ENCODE data around the gene NEU2. TPM values are rescaled to one million over a fixed set of nuclear protein-coding genes. Genes with fewer than 3 reads are reported as not detected.

The NEU2 gene
- total RNA-seq, 4 donors from 2014 or later, result not detected

DNA sequence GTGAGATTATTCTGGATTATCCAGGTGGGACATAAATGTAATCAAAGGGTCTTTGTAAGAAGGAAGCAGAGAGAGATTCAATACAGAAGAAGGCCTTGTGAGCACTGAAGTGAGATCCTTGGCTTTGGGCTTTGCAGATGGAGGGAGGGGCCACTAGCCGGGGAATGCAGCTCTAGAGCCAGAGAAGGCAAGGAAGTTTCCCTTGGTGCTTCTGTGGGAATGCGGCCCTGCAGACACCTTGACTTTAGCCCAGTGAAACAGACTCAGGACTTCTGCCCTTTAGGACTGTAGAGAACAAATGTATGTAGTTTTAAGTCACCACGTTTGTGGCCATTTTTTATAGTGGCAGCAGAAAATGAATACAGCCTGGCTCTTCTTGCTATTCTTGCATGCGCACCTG, 8.1 kb downstream of the NEU2 start:
- H3K4me1 ChIP-seq, result peaks cover 0 to 5% (median 0%) of the 10 kb centered on the region in 3 donors
- H3K27me3 ChIP-seq, result peaks cover 0 to 30% (median 0%) of the 10 kb centered on the region in 4 donors
- 91 to 93% methylated on average over 4 of the region's 4 CpGs for WGBS, 2 donors
- no peaks in the 10 kb centered on the region for H3K9me3 ChIP-seq
- no peak overlapping the region for H3K4me3 ChIP-seq
- no peak overlapping the region for H3K27ac ChIP-seq
- intact Hi-C loops (cut with DNase I), result no loop called here
- DNase-seq, result no peak
- TF ChIP-seq CTCF (IDR thresholded peaks at IDR 0.05) (no peak), POLR2A (IDR thresholded peaks at IDR 0.05) (no peak)
- no peaks in the 10 kb centered on the region for H3K36me3 ChIP-seq

- 76 to 84% methylated on average over 8 to 9 of the region's 10 CpGs for WGBS, 2 donors
- no peak overlapping the region for H3K4me3 ChIP-seq
- no peak for TF ChIP-seq CTCF (IDR thresholded peaks at IDR 0.05)
- no peak for TF ChIP-seq POLR2A (IDR thresholded peaks at IDR 0.05)
- H3K4me1 ChIP-seq, result no peaks in the 10 kb centered on the region
- H3K27me3 ChIP-seq, result peaks cover 0 to 30% (median 0%) of the 10 kb centered on the region in 4 donors
- no peaks in the 10 kb centered on the region for H3K9me3 ChIP-seq
- H3K27ac ChIP-seq, result no peak overlapping the region
- H3K36me3 ChIP-seq, result no peaks in the 10 kb centered on the region
- intact Hi-C loops (cut with DNase I), result no loop called here
- DNase-seq, result no peak
Observed at GRCh38 chr2:233041722-233042323, 9.4 kb downstream of the NEU2 start.

DNA sequence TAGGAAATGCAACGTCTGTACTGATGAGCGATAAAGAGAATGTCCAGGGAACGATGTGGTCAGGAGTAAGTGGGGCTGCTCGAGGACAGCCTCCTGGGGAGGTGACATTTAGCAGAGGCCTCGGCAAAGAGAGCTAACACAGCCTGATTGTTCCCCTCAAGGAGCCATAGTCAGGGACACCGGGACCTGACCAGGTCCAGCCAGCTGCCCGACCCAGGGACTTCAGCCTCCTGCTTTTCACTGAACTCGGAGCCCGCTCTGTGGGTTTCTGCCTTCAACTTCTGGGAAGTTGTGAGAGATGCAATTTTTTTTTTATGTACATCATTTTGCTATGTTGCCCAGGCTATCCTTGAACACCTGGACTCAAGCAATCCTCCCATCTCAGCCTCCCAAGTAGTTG, 10.1 kb downstream of the NEU2 start:
- H3K27me3 ChIP-seq, result peaks cover 0 to 30% (median 0%) of the 10 kb centered on the region in 4 donors
- intact Hi-C loops (cut with DNase I), result no loop called here
- DNase-seq, result no peak

DNA sequence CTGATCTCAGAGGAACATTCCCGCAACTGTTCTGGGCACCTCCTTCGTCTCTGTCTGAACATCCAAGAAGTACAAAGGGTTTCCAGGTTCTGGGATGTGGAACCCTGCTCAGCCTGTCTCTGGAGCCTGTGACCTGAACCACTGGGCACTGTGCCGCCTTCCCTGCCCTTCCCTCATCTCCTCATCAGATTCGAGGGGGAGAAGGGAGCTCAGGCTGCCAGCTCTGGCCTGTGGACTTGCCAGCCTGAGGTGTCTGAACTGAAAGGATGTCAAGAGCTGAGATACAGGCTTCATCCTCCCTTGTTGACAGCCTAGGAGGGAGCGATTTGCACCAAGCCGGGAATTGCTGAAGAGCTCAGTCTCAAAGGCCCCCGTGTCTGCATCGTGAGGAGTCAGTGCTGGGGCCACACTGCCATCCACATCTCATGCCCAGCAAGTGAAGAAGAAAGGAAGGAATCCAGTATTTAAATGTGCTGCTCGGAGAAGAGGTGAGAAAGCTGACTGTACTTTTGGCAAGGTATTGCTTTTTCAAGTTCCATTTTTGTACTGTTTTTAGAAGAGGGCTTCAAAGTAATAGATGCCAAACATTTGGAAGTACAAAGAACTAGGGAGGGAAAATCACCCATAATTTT, 12.6 kb downstream of the NEU2 start:
- Histone ChIP-seq H3K36me3 (no peaks in the 10 kb centered on the region), H3K9me3 (no peaks in the 10 kb centered on the region), H3K4me3 (no peak overlapping the region), H3K27ac (no peak overlapping the region), H3K4me1 (peaks cover 9 to 28% (median 13%) of the 10 kb centered on the region in 3 donors), H3K27me3 (peaks cover 0 to 26% (median 0%) of the 10 kb centered on the region in 4 donors)
- intact Hi-C loops (cut with DNase I), result no loop called here
- TF ChIP-seq CTCF (IDR thresholded peaks at IDR 0.05) (no peak), POLR2A (IDR thresholded peaks at IDR 0.05) (no peak)
- DNase-seq, result no peak
- WGBS, 2 donors, result 89 to 92% methylated on average over 7 to 9 of the region's 9 CpGs

More for the DNA sequence above, 10.1 kb downstream of the NEU2 start:
- no peak overlapping the region for H3K27ac ChIP-seq
- no peak overlapping the region for H3K4me3 ChIP-seq
- no peaks in the 10 kb centered on the region for H3K9me3 ChIP-seq
- TF ChIP-seq POLR2A (IDR thresholded peaks at IDR 0.05), result no peak
- TF ChIP-seq CTCF (IDR thresholded peaks at IDR 0.05), result no peak
- no peaks in the 10 kb centered on the region for H3K36me3 ChIP-seq
- peaks cover 0 to 4% (median 0%) of the 10 kb centered on the region in 3 donors for H3K4me1 ChIP-seq
- 86 to 91% methylated on average over 6 to 9 of the region's 9 CpGs for WGBS, 2 donors

- no peaks in the 10 kb centered on the region for H3K36me3 ChIP-seq
- no peak for DNase-seq
- peaks cover 0 to 6% (median 0%) of the 10 kb centered on the region in 4 donors for H3K27me3 ChIP-seq
- H3K27ac ChIP-seq, result no peak overlapping the region
- H3K4me3 ChIP-seq, result no peak overlapping the region
- TF ChIP-seq POLR2A (IDR thresholded peaks at IDR 0.05) (no peak), CTCF (IDR thresholded peaks at IDR 0.05) (no peak)
- peaks cover 16 to 49% (median 26%) of the 10 kb centered on the region in 3 donors for H3K4me1 ChIP-seq
- H3K9me3 ChIP-seq, result no peaks in the 10 kb centered on the region
- 100% methylated on average over 2 to 3 of the region's 3 CpGs for WGBS, 2 donors
- intact Hi-C loops (cut with DNase I), result no loop called here
Observed at GRCh38 chr2:233047206-233047605, 14.7 kb downstream of the NEU2 start.
